ENCODE measurements around the gene PRDM16. TPM values are rescaled to one million over a fixed set of nuclear protein-coding genes. Genes with fewer than 3 reads are reported as not detected.

The PRDM16 gene
- total RNA-seq, 4 donors from 2014 or later = 5.4 to 13.2 (median 7.7) TPM

DNA sequence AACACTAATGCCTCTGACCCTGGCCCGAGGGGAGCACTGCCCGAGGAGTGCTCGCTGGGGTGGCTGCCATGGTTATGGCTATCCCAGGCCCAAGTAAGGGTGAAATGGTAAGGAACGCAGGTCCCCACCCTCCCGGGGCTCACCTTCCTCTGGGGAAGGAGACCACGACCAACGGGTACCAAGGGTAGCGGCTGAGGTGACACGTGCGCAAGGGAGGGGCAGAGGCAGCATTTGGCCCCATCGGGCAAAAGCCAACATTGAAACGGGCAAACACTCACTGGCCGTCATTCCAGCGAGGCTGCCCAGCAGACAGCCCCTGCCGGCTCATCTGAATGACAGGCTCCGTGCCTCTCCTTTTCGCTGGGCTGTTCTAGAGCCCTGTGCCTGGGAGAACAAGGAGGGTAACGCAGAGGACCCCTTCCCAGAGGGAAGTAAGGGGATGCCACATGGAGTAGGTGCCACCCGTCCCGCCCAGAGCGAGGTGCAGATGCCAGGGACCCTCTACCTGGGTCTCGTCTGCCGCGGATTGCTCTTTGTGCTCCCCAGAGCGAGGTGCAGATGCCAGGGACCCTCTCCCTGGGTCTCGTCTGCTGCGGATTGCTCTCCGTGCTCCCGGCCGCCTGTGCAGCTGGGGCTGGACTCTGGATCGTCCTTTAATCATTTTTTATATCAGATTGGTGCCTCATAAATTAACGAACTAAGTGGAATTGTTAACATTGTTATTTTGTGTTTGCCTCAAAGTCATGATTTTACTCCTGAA is 31.5 kb upstream of the PRDM16 start:
- Histone ChIP-seq H3K4me1 (no peaks in the 10 kb centered on the region), H3K27ac (no peak overlapping the region), H3K4me3 (no peak overlapping the region), H3K9me3 (no peaks in the 10 kb centered on the region), H3K36me3 (no peaks in the 10 kb centered on the region), H3K27me3 (no peaks in the 10 kb centered on the region)
- DNase-seq = peak in 2 of 3 donors; percentile 24 to 34
- no peak for TF ChIP-seq POLR2A (IDR thresholded peaks at IDR 0.05)
- TF ChIP-seq, protein P1, sequence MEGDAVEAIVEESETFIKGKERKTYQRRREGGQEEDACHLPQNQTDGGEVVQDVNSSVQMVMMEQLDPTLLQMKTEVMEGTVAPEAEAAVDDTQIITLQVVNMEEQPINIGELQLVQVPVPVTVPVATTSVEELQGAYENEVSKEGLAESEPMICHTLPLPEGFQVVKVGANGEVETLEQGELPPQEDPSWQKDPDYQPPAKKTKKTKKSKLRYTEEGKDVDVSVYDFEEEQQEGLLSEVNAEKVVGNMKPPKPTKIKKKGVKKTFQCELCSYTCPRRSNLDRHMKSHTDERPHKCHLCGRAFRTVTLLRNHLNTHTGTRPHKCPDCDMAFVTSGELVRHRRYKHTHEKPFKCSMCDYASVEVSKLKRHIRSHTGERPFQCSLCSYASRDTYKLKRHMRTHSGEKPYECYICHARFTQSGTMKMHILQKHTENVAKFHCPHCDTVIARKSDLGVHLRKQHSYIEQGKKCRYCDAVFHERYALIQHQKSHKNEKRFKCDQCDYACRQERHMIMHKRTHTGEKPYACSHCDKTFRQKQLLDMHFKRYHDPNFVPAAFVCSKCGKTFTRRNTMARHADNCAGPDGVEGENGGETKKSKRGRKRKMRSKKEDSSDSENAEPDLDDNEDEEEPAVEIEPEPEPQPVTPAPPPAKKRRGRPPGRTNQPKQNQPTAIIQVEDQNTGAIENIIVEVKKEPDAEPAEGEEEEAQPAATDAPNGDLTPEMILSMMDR (IDR thresholded peaks at IDR 0.05) = no peak

DNA sequence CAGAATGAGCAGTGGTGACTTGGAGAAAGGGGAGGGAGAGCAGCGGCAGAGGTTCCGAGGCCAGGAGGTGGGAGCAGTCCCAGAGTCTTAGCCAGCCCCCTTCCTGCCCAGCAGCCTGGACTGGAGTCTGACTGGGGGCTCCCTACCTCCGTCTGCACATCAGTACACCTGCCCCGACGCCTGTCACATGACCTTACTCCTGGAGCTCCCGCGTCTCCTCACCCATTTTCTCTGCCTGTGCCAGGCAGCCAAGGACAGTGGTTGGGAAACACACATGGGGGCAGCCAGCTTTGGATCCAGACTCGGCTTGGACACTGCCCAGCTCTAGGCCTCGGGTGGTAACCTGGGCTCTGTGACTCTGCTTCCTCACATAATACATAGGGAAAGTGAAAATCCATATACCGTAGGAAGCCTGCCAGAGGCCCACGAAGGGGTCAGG is 30.9 kb upstream of the PRDM16 start:
- no peak for TF ChIP-seq POLR2A (IDR thresholded peaks at IDR 0.05)
- TF ChIP-seq, protein P1 (IDR thresholded peaks at IDR 0.05) = no peak
- no peak overlapping the region for H3K27ac ChIP-seq
- DNase-seq = no peak
- no peaks in the 10 kb centered on the region for H3K27me3 ChIP-seq
- H3K4me1 ChIP-seq = no peaks in the 10 kb centered on the region
- H3K36me3 ChIP-seq = no peaks in the 10 kb centered on the region
- no peak overlapping the region for H3K4me3 ChIP-seq
- no peaks in the 10 kb centered on the region for H3K9me3 ChIP-seq

DNA sequence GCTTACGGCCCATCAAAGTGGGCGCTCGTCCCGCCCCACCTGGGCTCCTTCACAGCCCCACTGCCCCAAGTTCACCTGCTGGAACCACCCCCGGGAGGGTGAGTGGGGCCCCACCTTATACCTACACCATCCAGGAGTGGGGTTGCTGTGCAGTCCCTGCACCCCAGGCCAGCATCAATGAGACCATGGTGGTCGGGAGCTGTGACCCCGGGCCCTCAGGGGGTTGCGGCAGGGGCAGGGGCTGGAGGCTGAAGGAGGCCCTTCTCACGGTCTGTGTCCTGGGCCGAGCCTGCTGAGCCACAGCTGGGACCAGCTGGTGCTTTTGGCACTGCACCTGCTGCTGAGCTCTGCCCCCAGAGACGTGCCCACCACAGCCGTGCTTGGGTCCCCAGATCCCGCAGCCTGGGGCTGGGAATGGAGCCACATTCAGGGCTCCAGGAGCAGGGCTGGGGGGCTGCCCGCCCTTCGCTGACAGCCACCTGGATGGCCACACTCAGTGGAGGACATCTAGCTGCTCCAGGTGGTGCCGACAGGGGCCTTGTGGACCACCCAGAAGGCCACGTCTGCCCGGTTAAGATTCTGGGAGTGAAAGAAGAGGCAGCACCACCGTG is 30.3 kb upstream of the PRDM16 start:
- H3K9me3 ChIP-seq = no peaks in the 10 kb centered on the region
- no peaks in the 10 kb centered on the region for H3K4me1 ChIP-seq
- H3K27ac ChIP-seq = no peak overlapping the region
- H3K36me3 ChIP-seq = no peaks in the 10 kb centered on the region
- TF ChIP-seq, protein P1 (IDR thresholded peaks at IDR 0.05) = no peak
- TF ChIP-seq POLR2A (IDR thresholded peaks at IDR 0.05) = no peak
- H3K27me3 ChIP-seq = no peaks in the 10 kb centered on the region
- peak in 2 of 3 donors; percentile 38 to 44 for DNase-seq
- H3K4me3 ChIP-seq = no peak overlapping the region

DNA sequence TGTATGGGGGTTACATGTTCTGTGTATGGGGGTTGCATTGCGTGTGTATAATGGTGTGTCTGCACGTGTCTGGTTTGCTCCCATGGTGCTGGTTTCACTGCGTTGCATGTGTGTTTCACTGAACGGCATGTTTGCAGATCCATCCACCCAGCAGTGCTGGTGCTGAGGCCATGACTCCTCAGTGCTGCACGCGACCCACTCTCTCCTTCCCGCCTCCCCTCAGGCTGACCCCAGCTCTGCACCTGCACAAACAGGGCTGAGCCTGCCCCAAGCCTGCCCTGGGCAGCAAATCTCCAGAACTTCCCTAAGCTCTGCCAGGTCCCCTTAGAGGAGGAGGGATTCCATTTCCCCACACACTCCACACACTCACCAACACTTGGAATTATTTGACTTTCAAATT is 29.0 kb upstream of the PRDM16 start:
- Histone ChIP-seq H3K27ac (no peak overlapping the region), H3K9me3 (no peaks in the 10 kb centered on the region), H3K27me3 (no peaks in the 10 kb centered on the region), H3K36me3 (no peaks in the 10 kb centered on the region), H3K4me1 (no peaks in the 10 kb centered on the region), H3K4me3 (no peak overlapping the region)
- DNase-seq = peak in 1 of 3 donors; percentile 36
- TF ChIP-seq POLR2A (IDR thresholded peaks at IDR 0.05) = no peak
- TF ChIP-seq, protein P1 (IDR thresholded peaks at IDR 0.05) = no peak

DNA sequence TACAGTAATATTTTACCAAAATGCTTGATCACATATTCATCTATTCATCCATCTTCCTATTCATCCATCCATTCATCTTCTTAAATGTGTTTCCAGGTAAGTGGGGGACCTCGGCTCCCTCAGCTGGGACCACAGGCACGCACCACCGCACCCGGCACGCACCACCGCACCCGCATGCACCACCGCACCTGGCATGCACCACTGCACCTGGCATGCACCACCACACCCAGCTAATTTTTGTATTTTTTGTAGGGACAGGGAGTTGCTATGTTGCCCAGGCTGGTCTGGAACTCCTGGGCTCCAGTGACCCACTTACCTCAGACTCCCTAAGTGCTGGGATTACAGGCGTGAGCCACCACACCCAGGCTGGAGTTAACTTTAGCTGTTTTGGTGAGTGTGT is 26.5 kb upstream of the PRDM16 start:
- no peak for DNase-seq
- no peak overlapping the region for H3K27ac ChIP-seq
- no peaks in the 10 kb centered on the region for H3K9me3 ChIP-seq
- H3K4me3 ChIP-seq = no peak overlapping the region
- H3K36me3 ChIP-seq = no peaks in the 10 kb centered on the region
- TF ChIP-seq POLR2A (IDR thresholded peaks at IDR 0.05) = no peak
- TF ChIP-seq, protein P1 (IDR thresholded peaks at IDR 0.05) = no peak
- H3K4me1 ChIP-seq = no peaks in the 10 kb centered on the region
- no peaks in the 10 kb centered on the region for H3K27me3 ChIP-seq
